GM13977 (cell line): ENCODE results near the gene SHISA2.

Experiments used
- DNase-seq: peaks from one replicate; pipeline ENCODE4 v3.0.0; 2012; ENCODE audit warnings: low spot score
- CTCF ChIP-seq: IDR thresholded peaks from 2 replicates; pipeline ENCODE4 v1.5.1; 2012; ENCODE audit warnings: mild to moderate bottlenecking, control low read depth; ENCODE audit not compliant: insufficient read depth; ENCODE audit errors: extremely low read depth, missing control alignments
- in situ Hi-C: fragments of 300-500 bp; cut with MboI; formaldehyde crosslinking; loops from one replicate; pipeline ENCODE4 v1.12.0; 2022; ENCODE audit warnings: low sequenced_read_pairs, low pct_unique_long_range_greater_than_20kb, mixed read lengths, inconsistent platforms; ENCODE audit not compliant: unreplicated experiment

The SHISA2 gene

GRCh38 chr13:26037302-26037701 lies 14.5 kb downstream of the SHISA2 start:
- in situ Hi-C loops = no loop called here
- DNase-seq = no peak
- TF ChIP-seq CTCF = peak; percentile 47

DNA sequence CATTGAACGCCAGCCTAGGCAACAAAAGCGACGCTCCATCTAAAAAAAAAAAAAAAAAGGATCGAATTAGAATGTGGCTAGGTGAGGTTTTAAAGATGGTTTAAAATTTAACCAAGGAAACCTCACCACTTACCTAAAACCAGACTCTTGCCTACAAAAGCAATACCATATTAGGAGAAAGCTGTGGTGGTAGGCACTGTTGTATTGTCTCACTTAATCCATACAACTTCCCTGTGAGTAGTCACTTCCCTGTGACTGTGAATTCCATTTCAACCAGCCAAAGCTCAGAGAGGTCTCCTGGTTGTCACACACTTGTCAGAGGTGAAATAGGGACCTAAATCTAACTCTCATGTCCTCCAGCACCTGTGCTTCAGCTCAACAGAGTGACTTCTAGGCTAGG lies 15.4 kb downstream of the SHISA2 start:
- TF ChIP-seq CTCF = no peak
- DNase-seq = no peak
- in situ Hi-C loops = no loop called here

GRCh38 chr13:26034018-26034417 lies 17.8 kb downstream of the SHISA2 start:
- no peak for DNase-seq
- in situ Hi-C loops = no loop called here
- TF ChIP-seq CTCF = no peak

DNA sequence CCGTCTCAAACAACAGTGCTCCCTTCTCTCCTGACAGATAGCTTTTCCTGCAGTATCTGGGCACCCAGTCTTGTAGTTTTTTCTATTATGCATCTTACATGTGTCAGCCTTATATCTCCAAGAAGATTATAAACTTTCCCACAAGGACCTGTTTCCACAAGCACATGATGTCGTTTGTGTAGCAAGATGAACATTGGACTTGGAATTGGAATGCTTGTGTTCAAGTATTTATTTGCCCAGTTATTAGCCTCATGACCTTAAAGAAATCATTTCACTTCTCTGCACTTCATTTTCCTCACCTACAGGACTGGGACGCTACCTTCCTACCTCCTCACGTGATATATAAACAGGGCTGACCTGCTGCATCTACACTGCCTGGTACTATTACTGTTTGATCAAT lies 21.5 kb downstream of the SHISA2 start:
- DNase-seq = no peak
- in situ Hi-C loops = no loop called here
- no peak for TF ChIP-seq CTCF

DNA sequence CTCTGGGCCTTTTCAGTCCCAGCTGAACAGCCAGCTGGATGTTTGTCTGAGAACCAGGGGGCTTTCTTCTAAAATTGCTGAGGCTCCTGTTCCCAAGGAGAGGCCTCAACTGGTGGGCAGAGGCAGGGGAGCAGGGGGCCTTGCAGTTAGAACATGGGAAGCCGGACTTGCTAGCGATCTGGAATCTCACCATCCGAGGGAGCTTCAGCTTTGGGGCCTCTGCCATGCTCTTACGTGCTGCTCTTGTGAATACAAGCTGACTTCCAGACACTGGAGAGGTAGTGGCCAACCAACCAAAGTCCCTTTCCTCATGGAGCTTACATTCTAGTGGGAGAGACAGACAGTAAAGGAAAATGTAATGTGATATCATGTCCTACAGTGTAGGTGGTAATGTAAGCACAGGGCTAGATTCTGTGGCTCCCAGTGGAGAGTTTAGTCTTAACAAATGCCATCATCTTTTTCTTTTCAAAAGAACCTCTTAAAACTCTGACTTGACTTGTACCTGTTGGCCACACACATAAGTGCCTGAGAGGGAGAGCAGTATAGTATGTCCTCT lies 22.2 kb downstream of the SHISA2 start:
- no peak for DNase-seq
- in situ Hi-C loops = no loop called here
- TF ChIP-seq CTCF = no peak

DNA sequence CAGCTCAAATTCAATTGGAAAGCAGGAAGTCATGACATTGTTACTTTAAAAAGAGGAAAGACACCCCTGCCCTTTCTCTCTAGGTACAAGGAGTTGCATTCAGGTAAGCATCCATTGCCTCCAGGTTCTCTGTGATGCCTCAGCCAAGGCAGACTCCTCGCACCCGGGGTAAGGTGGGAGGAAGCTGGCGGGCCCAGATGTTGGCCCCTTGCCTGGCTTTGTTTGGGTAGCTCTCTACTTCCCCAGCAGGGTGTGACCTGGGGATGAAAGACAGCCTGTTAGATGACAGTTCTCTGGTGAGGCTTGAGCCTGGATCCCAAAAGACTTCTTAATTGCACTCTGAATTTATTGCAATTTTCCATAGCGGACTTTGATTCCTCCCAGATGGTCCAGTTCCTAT lies 25.6 kb downstream of the SHISA2 start:
- TF ChIP-seq CTCF = no peak
- no peak for DNase-seq
- in situ Hi-C loops = no loop called here

DNA sequence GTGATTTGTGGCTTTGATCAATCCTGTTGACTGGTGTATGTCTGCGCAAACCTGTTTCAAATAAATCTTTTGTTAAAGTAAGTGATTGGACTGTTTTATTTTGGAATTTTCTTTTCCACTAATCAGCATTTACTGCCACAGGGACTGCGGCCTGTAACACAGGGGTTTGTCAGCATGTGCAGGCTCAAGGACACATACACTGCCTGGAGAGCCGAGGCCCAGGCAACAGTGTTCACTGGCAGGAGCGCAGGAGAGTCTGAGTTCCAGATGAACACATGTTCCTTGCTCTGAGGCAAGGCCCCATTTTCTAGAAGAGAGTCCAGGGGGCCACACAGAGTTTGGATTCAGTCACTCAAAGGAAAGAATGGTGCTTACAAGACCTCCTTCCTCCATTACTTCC lies 26.0 kb downstream of the SHISA2 start:
- TF ChIP-seq CTCF = no peak
- DNase-seq = no peak
- in situ Hi-C loops = no loop called here
